Brain microvascular endothelial cell (primary cell): ENCODE results near the gene ADIG.

Experiments used
- DNase-seq: peaks from one replicate; pipeline ENCODE4 v3.0.0-alpha.2; 2020
- H3K27ac ChIP-seq: fragments of 250-450 bp; sonication (Bioruptor Pico); 2 replicates; pipeline ENCODE4 v1.5.1; 2020; ENCODE audit warnings: mild to moderate bottlenecking, moderate library complexity
- H3K27me3 ChIP-seq: fragments of 250-450 bp; sonication (Bioruptor Pico); replicated peaks from 2 replicates; pipeline ENCODE4 v1.5.1; 2020; ENCODE audit warnings: mild to moderate bottlenecking
- H3K36me3 ChIP-seq: fragments of 250-450 bp; sonication (Bioruptor Pico); replicated peaks from 2 replicates; pipeline ENCODE4 v1.5.1; 2020; ENCODE audit warnings: mild to moderate bottlenecking
- H3K4me3 ChIP-seq: 2 replicates; pipeline ENCODE4 v1.5.1; 2011; ENCODE audit warnings: low read depth, mild to moderate bottlenecking, control low read depth, low read length, moderate library complexity
- CTCF ChIP-seq: IDR thresholded peaks from 2 replicates; pipeline ENCODE4 v1.5.1; 2011; ENCODE audit warnings: low read depth, mild to moderate bottlenecking, moderate library complexity, low read length, control low read depth, inconsistent platforms; ENCODE audit errors: missing control alignments
- in situ Hi-C: cut with HindIII; loops from 2 replicates; pipeline ENCODE4 v1.10.0; 2017; ENCODE audit warnings: low sequenced_read_pairs, low pct_ligation_motif_present

Gene ADIG

GRCh38 chr20:38585404-38586180 lies 4.6 kb downstream of the ADIG start:
- Histone ChIP-seq H3K27ac (no peak overlapping the region), H3K27me3 (no peaks in the 10 kb centered on the region), H3K36me3 (no peaks in the 10 kb centered on the region), H3K4me3 (no peak overlapping the region)
- no peak for TF ChIP-seq CTCF
- no peak for DNase-seq
- in situ Hi-C loops = no loop called here

- TF ChIP-seq CTCF = no peak
- H3K4me3 ChIP-seq = no peak overlapping the region
- in situ Hi-C loops = no loop called here
- no peak overlapping the region for H3K27ac ChIP-seq
- no peak for DNase-seq
- H3K27me3 ChIP-seq = no peaks in the 10 kb centered on the region
- no peaks in the 10 kb centered on the region for H3K36me3 ChIP-seq
These were observed 5.2 kb downstream of the ADIG start for GRCh38 chr20:38586181-38586525.

GRCh38 chr20:38588303-38588702 lies 7.3 kb downstream of the ADIG start:
- in situ Hi-C loops = no loop called here
- TF ChIP-seq CTCF = no peak
- no peaks in the 10 kb centered on the region for H3K36me3 ChIP-seq
- no peak overlapping the region for H3K4me3 ChIP-seq
- no peak overlapping the region for H3K27ac ChIP-seq
- DNase-seq = no peak
- H3K27me3 ChIP-seq = no peaks in the 10 kb centered on the region

GRCh38 chr20:38589351-38589750 lies 8.4 kb downstream of the ADIG start:
- Histone ChIP-seq H3K4me3 (no peak overlapping the region), H3K27ac (no peak overlapping the region), H3K27me3 (no peaks in the 10 kb centered on the region), H3K36me3 (no peaks in the 10 kb centered on the region)
- TF ChIP-seq CTCF = no peak
- DNase-seq = no peak
- in situ Hi-C loops = no loop called here

GRCh38 chr20:38589967-38590675 lies 9.1 kb downstream of the ADIG start:
- DNase-seq = no peak
- Histone ChIP-seq H3K27me3 (no peaks in the 10 kb centered on the region), H3K36me3 (no peaks in the 10 kb centered on the region), H3K27ac (no peak overlapping the region), H3K4me3 (no peak overlapping the region)
- in situ Hi-C loops = no loop called here
- no peak for TF ChIP-seq CTCF
